Stimulated activated CD8-positive, alpha-beta memory T cell treated with anti-CD3 and anti-CD28 coated beads, Interleukin-4, amount 100 ng/mL, for 4 hours (primary cell): ENCODE results near the gene RBP3.

ENCODE experiments used
- DNase-seq, 2 donors: peaks; one replicate each; pipeline ENCODE4 v3.0.0-alpha.2; 2020; ENCODE audit warnings: low read depth in 2 of 2, low spot score in 1 of 2

The RBP3 gene

GRCh38 chr10:47348138-47348651 is at the start of gene RBP3:
Gene RBP3 (plus strand): TSS chr10:47348363. CDS start chr10:47348485, 122 bp downstream.
- DNase-seq = no peak

- no peak for DNase-seq
Observed at GRCh38 chr10:47298715-47299114, 49.4 kb upstream of the RBP3 start.

GRCh38 chr10:47299611-47300428 is 48.3 kb upstream of the RBP3 start, which contains the start of gene GDF10:
Gene GDF10 (plus strand): TSS chr10:47300197. CDS start chr10:47300652, 455 bp downstream.
- no peak for DNase-seq

- no peak for DNase-seq
Observed at GRCh38 chr10:47300429-47300931, 47.7 kb upstream of the RBP3 start.

- no peak for DNase-seq
Observed at GRCh38 chr10:47301833-47302232, 46.3 kb upstream of the RBP3 start.

GRCh38 chr10:47303105-47303504 is 45.1 kb upstream of the RBP3 start:
- no peak for DNase-seq

- no peak for DNase-seq
Observed at GRCh38 chr10:47303866-47304265, 44.3 kb upstream of the RBP3 start.

GRCh38 chr10:47305566-47305965 is 42.6 kb upstream of the RBP3 start:
- DNase-seq = no peak

GRCh38 chr10:47306387-47307210 is 41.6 kb upstream of the RBP3 start:
- no peak for DNase-seq

- no peak for DNase-seq
Observed at GRCh38 chr10:47307381-47307780, 40.8 kb upstream of the RBP3 start.

GRCh38 chr10:47308775-47309174 is 39.4 kb upstream of the RBP3 start:
- no peak for DNase-seq

GRCh38 chr10:47309408-47310089 is 38.6 kb upstream of the RBP3 start:
- no peak for DNase-seq

GRCh38 chr10:47310090-47310505 is 38.1 kb upstream of the RBP3 start:
- no peak for DNase-seq

- DNase-seq = no peak
Observed at GRCh38 chr10:47311193-47311931, 36.8 kb upstream of the RBP3 start.

GRCh38 chr10:47311932-47312662 is 36.1 kb upstream of the RBP3 start:
- DNase-seq = peak; percentile 54 to 57

- DNase-seq = no peak
Observed at GRCh38 chr10:47312663-47312995, 35.5 kb upstream of the RBP3 start.

GRCh38 chr10:47314416-47314970 is 33.7 kb upstream of the RBP3 start:
- DNase-seq = no peak

GRCh38 chr10:47315421-47315820 is 32.7 kb upstream of the RBP3 start:
- DNase-seq = no peak

GRCh38 chr10:47316131-47316530 is 32.0 kb upstream of the RBP3 start:
- no peak for DNase-seq

- no peak for DNase-seq
Observed at GRCh38 chr10:47317251-47317650, 30.9 kb upstream of the RBP3 start.
